Loucy (cell line): ENCODE measurements around the gene LLGL2.

ENCODE experiments used
- EZH2phosphoT487 ChIP-seq: fragments of 200-600 bp; IDR thresholded peaks from 2 replicates; pipeline ENCODE4 v1.6.1; 2018; ENCODE audit warnings: antibody characterized with exemption, mild to moderate bottlenecking, moderate library complexity, borderline replicate concordance
- TF ChIP-seq, protein P1 (sequence below): fragments of 200-600 bp; sonication (generic); conservative IDR thresholded peaks from 2 replicates; pipeline ENCODE4 v1.5.1; 2014; ENCODE audit warnings: mild to moderate bottlenecking, antibody characterized with exemption, low read length

DNA sequence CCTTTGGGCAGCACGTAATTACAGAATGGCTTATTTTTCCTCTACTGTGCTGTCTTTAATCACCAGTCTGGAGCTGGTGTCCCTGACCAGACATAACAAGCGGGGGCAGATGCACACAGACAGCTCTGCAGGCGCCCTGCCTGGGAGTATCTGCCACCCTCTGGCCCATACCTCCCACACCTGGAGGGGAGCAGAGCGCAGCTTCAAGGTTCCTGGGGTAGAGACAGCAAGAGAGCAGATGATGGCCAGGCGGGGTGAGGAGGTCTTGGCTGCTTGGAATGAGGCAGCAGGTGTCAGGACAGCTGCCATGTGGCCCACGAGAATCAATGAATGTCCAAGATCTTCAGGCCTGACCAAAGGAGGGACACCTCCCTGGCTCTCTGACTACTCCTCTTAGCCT lies 45.2 kb upstream of the LLGL2 start:
- TF ChIP-seq, protein P1, sequence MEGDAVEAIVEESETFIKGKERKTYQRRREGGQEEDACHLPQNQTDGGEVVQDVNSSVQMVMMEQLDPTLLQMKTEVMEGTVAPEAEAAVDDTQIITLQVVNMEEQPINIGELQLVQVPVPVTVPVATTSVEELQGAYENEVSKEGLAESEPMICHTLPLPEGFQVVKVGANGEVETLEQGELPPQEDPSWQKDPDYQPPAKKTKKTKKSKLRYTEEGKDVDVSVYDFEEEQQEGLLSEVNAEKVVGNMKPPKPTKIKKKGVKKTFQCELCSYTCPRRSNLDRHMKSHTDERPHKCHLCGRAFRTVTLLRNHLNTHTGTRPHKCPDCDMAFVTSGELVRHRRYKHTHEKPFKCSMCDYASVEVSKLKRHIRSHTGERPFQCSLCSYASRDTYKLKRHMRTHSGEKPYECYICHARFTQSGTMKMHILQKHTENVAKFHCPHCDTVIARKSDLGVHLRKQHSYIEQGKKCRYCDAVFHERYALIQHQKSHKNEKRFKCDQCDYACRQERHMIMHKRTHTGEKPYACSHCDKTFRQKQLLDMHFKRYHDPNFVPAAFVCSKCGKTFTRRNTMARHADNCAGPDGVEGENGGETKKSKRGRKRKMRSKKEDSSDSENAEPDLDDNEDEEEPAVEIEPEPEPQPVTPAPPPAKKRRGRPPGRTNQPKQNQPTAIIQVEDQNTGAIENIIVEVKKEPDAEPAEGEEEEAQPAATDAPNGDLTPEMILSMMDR: no peak
- no peak for TF ChIP-seq EZH2phosphoT487
